HG02571 (cell line): ENCODE results near the gene CEACAM16.
"Not testable (repeated sequence)": the region's sequence is repeated elsewhere in the genome, so short reads cannot be mapped to it uniquely, and the experiment has no call there.

Experiments
- ATAC-seq: cut with Tn5 transposase; IDR thresholded peaks from one replicate; pipeline ENCODE4 v1.9.1; 2021; ENCODE audit warnings: mild to moderate bottlenecking, moderate library complexity; ENCODE audit not compliant: unreplicated experiment

The CEACAM16 gene

DNA sequence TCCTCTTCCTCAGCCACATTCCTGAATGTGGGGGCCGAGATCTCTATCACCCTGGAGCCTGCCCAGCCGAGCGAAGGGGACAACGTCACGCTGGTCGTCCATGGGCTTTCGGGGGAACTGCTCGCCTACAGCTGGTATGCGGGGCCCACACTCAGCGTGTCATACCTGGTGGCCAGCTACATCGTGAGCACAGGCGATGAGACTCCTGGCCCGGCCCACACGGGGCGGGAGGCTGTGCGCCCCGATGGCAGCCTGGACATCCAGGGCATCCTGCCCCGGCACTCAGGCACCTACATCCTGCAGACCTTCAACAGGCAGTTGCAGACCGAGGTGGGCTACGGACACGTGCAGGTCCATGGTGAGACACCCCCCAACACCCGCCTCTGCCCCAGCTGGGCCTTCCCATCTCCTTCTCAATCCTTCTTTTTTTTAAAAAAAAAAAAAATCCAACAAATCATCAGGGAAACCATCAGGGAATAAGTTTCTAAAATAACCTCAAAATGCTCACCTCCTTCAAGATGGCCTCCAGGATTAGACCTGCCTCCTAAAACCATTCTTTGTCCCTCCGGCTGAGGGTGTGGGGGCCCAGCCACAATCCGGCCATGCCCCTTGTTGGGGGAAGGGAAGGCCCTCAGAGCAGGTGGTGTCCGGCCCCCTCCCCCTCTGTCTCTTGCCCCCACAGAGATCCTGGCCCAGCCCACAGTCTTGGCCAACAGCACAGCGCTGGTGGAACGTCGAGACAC is 4.6 kb downstream of the CEACAM16 start:
- no peak for ATAC-seq

DNA sequence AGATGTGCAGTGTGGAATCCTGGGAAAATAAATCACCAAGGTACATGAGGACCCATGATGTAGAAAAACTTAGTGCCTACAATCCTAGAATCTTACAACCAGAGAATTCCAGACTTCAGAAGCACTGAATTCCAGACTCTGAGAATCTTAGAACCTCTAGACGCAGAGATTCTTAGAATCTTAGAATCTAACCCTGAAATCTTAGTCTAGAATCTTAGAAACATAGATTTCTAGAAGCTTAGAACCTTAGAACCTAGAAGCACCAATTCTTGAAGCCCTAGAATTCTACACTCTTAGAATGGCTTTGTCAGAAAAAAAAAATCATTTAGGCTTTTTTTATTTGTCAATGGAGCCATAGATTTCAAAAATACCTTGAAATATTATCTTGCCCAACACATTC is 6.0 kb downstream of the CEACAM16 start:
- ATAC-seq = no peak

DNA sequence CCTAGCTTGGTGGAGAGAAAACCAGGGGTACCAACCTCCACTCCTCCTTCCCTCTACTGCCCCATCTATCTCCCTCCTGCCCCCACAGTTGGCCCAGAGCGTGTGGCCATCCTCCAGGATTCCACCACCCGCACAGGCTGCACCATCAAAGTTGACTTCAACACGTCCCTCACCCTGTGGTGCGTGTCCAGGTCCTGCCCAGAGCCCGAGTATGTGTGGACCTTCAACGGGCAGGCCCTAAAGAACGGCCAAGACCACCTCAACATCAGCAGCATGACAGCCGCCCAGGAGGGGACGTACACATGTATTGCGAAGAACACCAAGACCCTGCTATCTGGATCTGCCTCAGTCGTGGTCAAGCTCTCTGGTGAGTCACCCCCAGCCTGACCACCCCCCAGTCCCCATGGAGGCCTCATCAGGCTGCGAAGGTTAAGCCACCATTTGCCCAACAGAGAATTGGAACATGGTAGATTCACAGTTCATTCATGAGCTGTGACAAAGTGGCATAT is 6.6 kb downstream of the CEACAM16 start:
- ATAC-seq = no peak

DNA sequence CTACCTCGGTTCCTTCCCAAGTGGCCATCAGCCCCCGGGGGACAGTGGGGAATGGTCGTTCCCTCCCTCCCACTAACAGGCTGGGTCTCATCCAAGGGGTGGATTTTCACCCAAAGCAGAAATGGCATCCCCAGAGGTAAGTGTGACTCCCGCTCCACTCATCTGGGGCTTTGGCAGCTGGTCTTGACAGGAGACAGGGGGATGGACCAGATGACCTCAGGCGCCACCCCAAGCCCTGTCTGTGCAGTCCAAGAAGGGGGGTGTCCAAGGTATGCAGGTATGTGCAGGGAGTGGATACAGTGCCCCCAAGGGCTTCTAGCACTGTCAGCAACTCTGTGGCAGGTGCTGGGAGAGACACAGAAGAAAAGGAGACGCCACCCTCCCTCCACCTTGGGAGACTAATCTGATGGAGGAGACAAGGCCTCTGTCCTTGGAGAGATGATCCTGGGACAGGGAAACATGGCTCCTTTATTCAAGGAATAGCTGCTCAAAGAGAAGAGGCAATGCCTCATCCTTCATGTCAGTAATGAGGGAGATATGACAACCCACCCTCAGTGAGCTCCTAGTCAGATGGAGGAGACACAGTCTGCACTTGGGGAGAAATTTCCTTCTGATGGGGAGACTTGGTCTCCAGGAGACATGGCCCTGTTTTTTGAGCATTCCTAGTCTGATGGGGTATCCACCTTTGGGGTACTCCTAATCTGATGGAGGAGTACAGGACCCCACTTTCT is 7.7 kb downstream of the CEACAM16 start:
- ATAC-seq = no peak

DNA sequence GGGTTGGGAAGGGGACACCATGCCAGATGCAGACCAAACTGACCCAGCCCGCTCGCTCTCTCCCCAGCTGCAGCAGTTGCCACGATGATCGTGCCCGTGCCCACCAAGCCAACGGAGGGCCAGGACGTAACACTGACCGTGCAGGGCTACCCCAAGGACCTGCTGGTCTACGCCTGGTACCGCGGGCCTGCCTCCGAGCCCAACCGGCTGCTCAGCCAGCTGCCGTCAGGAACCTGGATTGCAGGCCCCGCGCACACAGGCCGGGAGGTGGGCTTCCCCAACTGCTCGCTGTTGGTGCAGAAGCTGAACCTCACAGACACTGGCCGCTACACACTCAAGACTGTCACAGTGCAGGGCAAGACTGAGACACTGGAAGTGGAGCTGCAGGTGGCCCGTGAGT is 8.8 kb downstream of the CEACAM16 start:
- ATAC-seq = no peak

DNA sequence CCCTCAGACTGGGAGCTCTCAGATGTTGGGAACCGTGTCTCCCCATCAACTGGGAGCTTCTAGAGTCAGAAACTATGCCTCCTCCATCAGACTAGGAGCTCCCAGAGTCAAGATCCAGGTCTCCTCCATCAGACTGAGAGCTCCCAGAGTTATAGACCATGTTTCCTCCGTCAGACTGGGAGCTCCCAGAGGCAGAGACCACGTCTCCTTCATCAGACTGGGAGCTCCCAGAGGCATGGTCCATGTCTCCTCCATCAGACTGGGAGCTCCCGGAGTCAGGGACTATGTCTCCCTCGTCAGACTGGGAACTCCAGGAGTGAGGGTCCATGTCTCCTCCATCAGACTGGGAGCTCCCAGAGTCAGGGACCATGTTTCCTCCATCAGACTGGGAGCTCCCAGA is 10.0 kb downstream of the CEACAM16 start:
- ATAC-seq = no peak

DNA sequence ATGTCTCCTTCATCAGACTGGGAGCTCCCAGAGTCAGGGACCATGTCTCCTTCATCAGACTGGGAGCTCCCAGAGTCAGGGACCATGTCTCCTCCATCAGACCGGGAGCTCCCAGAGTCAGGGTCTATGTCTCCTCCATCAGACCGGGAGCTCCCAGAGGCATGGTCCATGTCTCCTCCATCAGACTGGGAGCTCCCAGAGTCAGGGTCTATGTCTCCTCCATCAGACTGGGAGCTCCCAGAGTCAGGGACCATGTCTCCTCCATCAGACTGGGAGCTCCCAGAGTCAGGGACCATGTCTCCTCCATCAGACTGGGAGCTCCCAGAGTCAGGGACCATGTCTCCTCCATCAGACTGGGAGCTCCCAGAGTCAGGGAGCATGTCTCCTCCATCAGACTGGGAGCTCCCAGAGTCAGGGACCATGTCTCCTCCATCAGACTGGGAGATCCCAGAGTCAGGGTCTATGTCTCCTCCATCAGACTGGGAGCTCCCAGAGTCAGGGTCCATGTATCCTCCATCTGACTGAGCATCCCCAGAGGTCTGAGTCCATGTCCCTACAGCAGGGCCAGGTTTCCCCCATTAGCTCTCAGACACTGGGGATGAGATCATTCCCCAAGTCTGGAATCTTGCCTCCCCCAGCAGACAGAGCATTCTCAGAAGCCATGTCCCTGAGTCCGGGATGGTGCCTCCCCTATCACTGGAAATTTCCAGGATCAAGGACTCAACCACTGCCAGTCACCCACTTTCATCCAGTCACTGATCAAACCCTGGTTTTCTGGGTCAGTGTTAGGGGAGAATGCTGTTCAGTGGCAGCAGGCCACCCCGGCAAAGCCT is 10.7 kb downstream of the CEACAM16 start:
- ATAC-seq = not testable (repeated sequence)

DNA sequence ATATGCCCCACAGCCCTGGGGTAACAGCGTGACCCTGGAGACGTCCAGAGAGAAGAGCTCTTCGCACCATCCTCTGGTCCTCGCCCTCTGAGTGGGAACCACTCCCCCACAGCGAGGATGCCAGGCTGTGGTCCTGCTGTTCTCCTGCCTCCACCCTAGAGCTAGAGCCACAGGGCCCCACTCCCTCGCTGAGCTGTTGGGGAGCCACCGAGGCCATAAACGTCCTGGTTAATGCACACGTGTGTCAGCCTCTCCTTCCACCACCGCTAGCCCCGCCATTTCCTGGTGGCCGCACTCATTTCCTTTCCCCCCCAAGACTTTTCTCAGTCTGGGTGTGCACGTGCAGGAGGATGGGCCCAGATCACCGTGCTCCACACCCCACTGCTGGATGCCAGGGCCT is 11.5 kb downstream of the CEACAM16 start:
- no peak for ATAC-seq

DNA sequence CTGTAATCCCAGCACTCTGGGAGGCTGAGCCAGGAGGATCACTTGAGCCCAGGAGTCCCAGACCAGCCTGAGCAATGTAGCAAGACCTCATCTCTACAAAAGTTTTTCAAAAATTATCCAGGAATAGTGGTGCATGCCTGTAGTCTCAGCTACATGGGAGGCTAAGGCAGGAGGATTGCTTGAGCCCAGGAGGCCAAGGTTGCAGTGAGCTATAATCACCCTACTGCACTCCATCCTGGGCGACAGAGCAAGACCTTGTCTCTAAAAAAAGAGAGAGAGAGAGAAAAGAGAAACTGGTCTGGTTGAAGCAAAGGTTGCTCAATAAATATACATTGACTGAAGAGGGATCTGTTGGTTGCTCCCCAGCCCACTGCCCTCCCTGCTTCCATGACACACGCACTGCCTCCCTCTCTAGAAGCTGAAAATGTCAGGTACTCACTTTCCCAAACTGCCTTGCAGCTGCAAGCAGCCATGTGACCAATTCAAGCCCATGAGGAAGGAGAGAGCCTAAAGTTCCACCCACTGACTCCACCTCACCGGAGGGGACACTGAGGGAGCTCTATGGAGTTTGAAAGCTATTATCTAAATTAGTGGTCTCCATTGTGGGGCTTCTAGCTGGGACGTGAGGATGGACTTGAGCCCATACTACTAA is 14.0 kb downstream of the CEACAM16 start:
- no peak for ATAC-seq

DNA sequence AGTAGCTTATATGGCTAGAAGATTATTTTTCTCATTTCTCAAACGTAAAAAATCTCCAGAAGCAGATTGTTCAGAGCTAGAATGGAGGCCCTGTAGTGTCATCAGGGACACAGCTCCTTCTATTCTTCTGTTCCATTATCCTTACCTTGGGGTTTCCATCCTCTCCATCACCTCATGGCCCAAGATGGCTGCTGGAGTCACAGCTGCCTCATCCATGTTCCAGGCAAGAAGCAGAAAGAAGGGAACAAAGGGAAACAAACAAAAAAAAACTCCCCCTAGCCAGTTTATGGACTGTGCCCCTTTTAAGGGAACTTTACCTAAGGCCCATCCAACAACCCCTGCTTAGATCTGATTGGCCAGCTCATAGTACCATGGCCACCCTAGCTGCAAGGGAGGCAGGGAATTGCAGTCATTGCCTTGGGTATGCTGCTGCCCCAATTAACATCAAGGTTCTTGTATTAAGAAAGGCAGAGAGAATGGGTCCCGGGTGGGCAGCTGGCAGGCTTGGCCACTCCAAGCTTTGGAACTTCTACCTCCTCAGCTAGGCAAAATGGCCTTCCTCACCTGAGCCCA is 15.7 kb downstream of the CEACAM16 start:
- ATAC-seq = no peak

DNA sequence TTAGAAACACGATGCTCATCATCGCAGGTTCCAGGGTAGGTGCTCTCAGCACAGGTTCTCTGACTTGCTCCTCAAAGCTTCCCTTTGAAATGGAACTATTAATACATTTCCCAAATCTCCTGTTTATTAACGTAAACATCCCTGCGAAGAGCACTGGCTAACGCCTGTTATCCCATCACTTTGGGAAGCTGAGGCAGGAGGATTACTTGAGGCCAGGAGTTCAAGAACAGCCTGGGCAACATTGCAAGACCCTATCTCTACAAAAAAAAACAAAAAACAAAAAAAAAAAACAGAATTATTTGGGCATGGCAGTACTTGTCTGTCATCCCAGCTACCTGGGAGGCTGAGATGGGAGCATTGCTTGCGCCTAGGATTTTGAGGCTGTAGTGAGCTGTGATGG is 18.7 kb downstream of the CEACAM16 start:
- no peak for ATAC-seq

DNA sequence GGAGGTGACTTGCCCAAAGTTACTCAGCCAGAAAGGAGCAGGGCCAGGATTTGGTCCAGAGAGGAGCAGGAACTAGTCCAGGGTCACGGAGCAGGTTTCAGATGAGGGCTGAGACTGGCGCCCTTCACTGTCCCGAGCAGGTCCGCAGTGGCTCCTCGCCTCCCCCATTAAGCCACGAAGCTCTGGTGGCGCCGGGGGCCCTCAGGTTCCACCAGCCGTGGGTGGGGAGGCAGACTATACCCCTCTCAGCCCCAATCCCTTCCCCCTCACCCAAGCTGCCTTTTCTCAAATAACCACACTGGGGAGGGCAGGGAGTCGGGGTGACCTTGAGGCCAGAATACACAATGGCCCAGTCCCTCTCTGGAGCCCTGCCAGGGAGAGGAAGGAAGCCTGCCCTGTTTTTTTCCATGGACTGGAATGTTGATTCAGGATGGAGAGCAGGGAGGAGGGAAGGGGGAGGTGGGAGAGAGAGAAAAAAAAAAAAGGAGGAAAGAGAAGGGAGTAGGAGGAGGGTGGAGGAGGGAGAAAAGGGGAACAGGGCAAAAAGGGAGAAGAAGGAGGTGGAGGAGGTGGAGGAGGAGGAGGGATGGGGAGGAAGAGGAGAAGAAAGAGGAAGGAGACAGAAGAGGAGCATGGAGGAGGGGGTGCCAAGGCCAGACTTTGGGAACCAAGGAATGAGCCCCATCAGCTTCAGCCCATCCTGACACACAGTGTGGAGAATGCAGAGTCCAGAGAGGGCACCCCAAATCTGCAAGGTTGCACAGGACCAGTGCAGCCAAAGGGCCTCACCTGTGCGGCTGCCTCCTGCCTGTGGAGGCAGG is 19.7 kb downstream of the CEACAM16 start:
- ATAC-seq = no peak

DNA sequence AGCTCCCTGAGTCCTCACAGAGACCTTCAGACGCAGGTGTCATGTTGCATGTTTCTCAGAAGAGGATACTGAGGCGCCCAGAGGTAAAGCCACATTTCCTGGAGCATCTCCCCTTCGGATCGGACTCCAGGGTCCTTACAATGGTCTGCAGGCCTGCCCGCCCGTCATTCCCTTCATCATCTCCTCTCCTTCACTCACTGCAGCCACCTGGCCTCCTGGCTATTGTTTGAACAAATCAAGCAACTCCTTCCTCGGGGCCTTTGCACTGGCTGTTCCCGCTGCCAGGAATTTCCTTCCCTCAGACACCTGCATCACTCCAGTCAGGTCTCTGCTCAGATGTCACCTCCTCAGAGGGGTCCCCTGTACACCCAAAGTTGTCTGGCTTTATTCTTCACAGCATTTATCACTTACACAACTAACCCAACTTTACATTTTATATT is 20.3 kb downstream of the CEACAM16 start:
- ATAC-seq = no peak

DNA sequence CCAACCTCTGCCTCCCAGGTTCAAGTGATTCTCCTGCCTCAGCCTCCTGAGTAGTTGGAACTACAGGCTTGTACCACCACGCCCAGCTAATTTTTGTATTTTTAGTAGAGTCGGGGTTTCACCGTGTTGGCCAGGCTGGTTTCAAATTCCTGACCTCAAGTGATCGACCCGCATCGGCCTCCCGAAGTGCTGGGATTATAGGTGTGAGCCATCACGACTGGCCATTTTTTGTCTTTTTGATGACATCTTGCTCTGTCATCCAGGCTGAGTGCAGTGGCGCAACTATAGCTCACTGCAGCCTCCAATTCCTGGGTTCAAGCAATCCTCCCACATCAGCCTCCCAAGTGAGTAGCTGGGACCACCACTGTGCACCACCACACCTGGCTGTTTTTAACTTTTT is 21.4 kb downstream of the CEACAM16 start:
- ATAC-seq = not testable (repeated sequence)

DNA sequence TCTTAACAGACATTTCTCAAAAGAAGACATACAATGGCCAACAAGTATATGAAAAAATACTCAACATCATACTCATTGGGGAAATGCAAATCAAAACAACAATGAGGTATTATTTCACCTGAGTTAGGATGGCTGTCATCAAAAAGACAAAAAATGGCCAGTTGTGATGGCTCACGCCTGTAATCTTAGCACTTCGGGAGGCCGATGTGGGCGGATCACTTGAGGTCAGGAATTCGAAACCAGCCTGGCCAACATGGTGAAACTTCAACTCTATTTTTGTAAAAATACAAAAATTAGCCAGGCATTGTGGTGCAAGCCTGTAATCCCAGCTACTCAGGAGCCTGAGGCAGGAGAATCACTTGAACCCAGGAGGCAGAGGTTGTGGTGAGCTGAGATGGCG is 22.0 kb downstream of the CEACAM16 start:
- ATAC-seq = no peak

DNA sequence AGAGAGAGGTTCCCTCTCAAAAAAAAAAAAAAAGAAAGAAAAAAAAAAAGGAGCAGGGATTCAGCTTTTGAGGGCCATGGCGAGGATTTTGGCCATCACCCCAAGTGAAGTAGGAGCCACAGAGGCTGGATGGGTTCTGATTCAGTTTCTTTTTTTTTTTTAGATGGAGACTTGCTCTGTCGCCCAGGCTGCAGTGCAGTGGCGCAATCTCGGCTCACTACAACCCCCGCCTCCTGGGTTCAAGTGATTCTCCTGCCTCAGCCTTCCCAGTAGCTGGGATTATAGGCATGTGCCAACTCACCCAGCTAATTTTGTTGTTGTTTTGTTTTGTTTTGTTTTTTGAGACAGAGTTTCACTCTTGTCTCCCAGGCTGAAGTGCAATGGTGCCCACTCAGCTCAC is 22.4 kb downstream of the CEACAM16 start:
- ATAC-seq = not testable (repeated sequence)

DNA sequence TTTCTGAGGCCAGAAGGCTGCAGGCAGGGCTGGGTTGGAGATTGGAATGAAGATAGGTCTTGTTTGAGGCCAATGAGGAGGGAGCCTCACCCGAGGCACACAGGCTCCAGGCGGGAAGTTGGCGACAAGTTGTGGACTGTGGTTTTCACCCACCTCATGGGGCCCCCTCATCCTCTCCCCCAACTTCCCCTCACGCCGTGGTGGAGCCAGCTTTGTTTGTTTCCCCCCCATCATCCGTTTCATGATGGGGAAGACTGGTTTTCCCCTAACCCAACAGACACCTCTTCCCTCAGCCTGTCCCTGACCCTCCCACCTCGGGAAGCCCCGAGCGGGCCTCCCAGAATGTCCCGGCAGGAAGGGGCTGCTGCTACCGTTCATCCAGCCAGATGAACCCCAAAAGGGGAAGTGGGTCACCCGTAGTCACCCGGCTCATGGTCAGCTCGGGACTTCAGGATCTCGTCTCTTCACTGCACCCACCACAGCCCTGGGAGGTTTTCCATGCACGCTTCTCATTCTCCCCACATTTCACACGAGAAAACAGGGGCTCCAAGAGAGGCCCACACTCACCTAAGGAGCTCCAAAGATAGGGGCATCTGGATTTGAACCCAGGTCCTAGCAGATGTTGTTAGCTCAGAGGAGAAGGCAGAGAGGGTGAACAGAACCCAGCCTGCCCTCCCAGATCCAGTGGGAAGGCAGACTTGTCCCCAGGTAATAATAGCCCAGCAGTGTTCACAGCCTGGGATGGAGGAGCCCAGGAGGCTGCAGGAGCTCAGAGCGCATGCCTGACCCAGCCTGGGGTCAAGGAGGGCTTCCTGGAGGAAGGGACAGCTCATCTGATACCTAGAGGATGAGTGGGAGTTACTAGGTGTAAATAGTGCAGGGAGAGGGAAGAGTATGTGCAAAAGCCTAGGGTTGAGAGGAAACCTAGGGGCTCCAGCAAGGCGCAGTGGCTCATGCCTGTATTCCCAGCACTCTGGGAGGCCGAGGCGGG is 23.5 kb downstream of the CEACAM16 start:
- no peak for ATAC-seq

DNA sequence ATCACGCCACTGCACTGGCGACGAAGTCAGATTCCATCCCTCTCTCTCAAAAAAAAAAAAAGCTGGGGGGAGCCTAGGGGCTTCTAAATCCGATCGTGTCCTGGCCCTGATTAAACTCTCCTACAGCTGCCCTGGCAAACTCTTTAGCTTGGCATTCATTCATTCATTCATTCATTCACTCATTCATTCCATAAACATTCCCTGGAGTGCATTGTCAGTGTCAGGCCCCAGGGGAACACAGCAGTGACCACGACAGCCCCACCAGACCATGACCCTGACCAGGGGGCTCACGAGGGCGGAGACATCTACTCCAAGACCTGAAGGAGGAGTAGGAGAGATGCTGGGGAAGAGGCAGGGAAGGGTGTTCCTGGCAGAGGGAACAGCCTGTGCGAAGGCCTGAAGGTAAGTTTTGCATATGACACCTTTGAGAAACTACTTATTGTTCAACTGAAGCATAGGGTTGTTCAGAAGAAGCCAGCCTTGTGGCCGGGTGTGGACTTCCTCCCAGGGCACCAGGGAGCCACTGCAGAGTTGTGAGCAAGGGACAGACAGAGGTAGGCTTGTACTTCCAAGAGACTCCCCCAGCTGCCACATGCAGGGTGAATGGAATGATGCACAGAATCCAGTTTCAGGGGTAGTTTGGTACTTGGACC is 24.5 kb downstream of the CEACAM16 start:
- ATAC-seq = no peak
